ENCODE results near the gene JPH3.

The JPH3 gene

DNA sequence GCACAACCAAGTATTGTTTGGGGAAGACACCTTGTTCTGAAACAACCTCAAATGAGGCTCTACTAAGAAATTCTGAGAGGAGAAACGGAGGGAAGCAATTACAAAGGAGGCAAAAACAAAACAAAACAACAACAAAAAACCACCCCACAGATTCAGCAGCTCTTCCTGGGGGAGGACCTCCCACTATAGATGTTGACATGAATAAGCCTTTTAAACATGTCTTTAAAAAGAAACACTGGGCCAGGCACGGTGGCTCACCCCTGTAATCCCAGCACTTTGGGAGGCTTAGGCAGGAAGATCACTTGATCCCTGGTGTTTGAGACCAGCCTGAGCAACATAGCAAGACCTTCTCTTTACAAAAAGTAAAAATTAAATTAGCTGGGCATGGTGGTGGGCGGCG lies 22.6 kb upstream of the JPH3 start:
- intact Hi-C loops (cut with DNase I; ENCODE audit: low total_unique reads) = no loop called here
- DNase-seq = no peak
- no peaks in the 10 kb centered on the region for H3K9me3 ChIP-seq
- no peaks in the 10 kb centered on the region for H3K36me3 ChIP-seq
- H3K27ac ChIP-seq = no peak overlapping the region
- TF ChIP-seq, protein P1, sequence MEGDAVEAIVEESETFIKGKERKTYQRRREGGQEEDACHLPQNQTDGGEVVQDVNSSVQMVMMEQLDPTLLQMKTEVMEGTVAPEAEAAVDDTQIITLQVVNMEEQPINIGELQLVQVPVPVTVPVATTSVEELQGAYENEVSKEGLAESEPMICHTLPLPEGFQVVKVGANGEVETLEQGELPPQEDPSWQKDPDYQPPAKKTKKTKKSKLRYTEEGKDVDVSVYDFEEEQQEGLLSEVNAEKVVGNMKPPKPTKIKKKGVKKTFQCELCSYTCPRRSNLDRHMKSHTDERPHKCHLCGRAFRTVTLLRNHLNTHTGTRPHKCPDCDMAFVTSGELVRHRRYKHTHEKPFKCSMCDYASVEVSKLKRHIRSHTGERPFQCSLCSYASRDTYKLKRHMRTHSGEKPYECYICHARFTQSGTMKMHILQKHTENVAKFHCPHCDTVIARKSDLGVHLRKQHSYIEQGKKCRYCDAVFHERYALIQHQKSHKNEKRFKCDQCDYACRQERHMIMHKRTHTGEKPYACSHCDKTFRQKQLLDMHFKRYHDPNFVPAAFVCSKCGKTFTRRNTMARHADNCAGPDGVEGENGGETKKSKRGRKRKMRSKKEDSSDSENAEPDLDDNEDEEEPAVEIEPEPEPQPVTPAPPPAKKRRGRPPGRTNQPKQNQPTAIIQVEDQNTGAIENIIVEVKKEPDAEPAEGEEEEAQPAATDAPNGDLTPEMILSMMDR (IDR thresholded peaks at IDR 0.05) = no peak
- H3K4me1 ChIP-seq = peaks cover 0 to 37% (median 35%) of the 10 kb centered on the region in 4 donors
- no peak overlapping the region for H3K4me3 ChIP-seq
- H3K27me3 ChIP-seq = no peaks in the 10 kb centered on the region

DNA sequence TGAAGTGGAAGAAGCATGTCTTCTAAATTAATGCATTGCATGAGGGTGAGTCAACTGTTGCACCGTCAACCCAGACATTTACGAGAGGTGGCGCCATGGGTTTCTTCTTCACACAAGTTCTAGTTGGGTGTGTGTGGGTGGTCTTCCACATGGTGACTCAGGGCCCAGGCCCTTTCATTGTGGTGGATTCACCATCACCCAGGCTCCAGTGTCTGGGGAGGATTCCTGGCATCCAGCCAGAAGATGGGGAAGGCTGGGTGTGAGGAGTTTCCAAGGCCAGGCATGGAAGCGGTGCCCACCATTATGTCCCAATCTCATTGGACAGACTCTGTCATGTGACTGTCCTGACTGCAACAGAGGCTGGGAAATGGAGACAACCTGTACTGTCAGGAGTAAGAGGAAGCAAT lies 21.4 kb upstream of the JPH3 start:
- peak overlapping the region; percentile 93 to 98 for H3K27ac ChIP-seq
- intact Hi-C loops (cut with DNase I; ENCODE audit: low total_unique reads) = no loop called here
- no peak for DNase-seq

DNA sequence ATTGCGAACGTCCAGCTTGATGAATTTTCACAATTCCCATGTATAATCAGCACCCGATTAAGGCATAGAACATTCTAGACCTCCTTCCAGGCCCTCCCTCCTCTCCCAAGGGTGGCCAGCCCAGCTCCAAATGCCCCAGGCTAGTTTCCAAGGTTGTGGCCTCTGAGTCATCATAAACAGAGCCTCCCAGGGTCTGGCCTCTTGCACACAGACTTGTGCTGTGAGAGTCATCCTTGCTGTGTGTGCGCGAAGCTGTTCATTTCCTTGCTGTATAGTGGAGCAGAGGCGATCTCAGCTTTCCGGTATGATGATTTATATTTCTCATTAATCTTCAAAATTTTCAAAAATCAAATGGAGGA lies 20.5 kb upstream of the JPH3 start:
- intact Hi-C loops (cut with DNase I; ENCODE audit: low total_unique reads) = no loop called here
- peak overlapping the region; percentile 36 to 42 for H3K4me3 ChIP-seq

More for the DNA sequence above, 21.4 kb upstream of the JPH3 start:
- Histone ChIP-seq H3K9me3 (no peaks in the 10 kb centered on the region), H3K4me1 (peaks cover 0 to 37% (median 35%) of the 10 kb centered on the region in 4 donors), H3K4me3 (no peak overlapping the region), H3K27me3 (peaks cover 0 to under 1% of the 10 kb centered on the region in 2 donors), H3K36me3 (no peaks in the 10 kb centered on the region)
- TF ChIP-seq, protein P1 (IDR thresholded peaks at IDR 0.05) = no peak

DNA sequence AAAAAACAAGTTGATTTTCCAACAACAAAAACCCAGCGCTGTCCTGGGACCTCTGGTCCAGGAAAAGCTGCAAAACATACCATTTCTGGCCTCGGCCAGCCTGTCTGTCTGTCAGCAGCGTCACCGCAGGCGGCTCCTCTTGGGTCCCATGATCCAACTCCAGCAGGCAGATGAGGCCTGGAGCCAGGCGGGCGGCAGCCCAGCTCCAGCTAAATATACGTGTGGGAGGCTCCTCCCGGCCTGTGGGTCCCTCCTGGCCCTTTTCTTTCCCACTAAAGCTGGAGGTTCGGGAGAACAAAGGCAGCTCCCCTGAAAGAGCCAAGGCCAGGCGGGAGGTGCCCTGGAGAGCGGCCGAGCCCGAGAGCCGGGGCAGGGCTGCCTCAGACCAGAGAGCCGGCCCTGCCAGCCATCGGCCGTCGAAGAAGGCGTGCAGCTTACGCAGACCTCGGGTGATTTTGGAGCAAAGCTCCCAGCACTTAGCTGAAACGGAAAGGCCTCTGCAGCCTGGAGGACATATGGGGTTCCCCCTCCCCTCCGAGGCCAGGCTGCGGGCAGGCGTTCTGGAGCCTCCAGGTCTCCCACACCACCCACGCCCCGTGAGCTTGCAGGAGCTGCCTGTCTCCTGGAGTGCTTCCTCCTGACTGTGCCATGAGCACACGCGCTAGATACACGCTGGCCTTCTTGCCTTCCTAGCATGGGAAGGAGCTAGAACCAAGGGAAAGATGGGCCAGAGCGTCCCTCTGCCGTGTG lies 19.9 kb upstream of the JPH3 start:
- H3K4me3 ChIP-seq = peak overlapping the region; percentile 36 to 42
- intact Hi-C loops (cut with DNase I; ENCODE audit: low total_unique reads) = no loop called here
- no peaks in the 10 kb centered on the region for H3K36me3 ChIP-seq
- DNase-seq = peak; percentile 89 to 93
- H3K4me1 ChIP-seq = peaks cover 0 to 37% (median 35%) of the 10 kb centered on the region in 4 donors
- TF ChIP-seq, protein P1 (IDR thresholded peaks at IDR 0.05) = no peak
- peaks cover 0 to 2% of the 10 kb centered on the region in 2 donors for H3K27me3 ChIP-seq
- H3K27ac ChIP-seq = peak overlapping the region; percentile 93 to 98
- no peaks in the 10 kb centered on the region for H3K9me3 ChIP-seq

More for the DNA sequence above, 20.5 kb upstream of the JPH3 start:
- H3K27me3 ChIP-seq = peaks cover 0 to 2% of the 10 kb centered on the region in 2 donors
- H3K4me1 ChIP-seq = peaks cover 0 to 37% (median 35%) of the 10 kb centered on the region in 4 donors
- DNase-seq = peak; percentile 95 to 97
- no peaks in the 10 kb centered on the region for H3K36me3 ChIP-seq
- TF ChIP-seq, protein P1 (IDR thresholded peaks at IDR 0.05) = no peak
- H3K27ac ChIP-seq = peak overlapping the region; percentile 93 to 98
- no peaks in the 10 kb centered on the region for H3K9me3 ChIP-seq

GRCh38 chr16:87582966-87583325 lies 19.4 kb upstream of the JPH3 start:
- no peak for DNase-seq
- H3K27ac ChIP-seq = peak overlapping the region; percentile 93 to 98
- peak overlapping the region; percentile 36 to 42 for H3K4me3 ChIP-seq
- intact Hi-C loops (cut with DNase I; ENCODE audit: low total_unique reads) = no loop called here
- H3K4me1 ChIP-seq = peaks cover 0 to 37% (median 35%) of the 10 kb centered on the region in 4 donors
- H3K27me3 ChIP-seq = peaks cover 0 to 2% of the 10 kb centered on the region in 2 donors
- H3K36me3 ChIP-seq = no peaks in the 10 kb centered on the region
- TF ChIP-seq, protein P1 (IDR thresholded peaks at IDR 0.05) = no peak
- no peaks in the 10 kb centered on the region for H3K9me3 ChIP-seq

Measured in tibial artery (tissue), 4 donors.